SK-N-DZ (cell line): ENCODE measurements around the gene GADD45GIP1.
"Not testable (repeated sequence)": the region's sequence is repeated elsewhere in the genome, so short reads cannot be mapped to it uniquely, and the experiment has no call there.

ENCODE experiments used
- DNase-seq: peaks from one replicate; pipeline ENCODE4 v3.0.0-alpha.2; 2015; ENCODE audit warnings: low spot score

GADD45GIP1 gene

DNA sequence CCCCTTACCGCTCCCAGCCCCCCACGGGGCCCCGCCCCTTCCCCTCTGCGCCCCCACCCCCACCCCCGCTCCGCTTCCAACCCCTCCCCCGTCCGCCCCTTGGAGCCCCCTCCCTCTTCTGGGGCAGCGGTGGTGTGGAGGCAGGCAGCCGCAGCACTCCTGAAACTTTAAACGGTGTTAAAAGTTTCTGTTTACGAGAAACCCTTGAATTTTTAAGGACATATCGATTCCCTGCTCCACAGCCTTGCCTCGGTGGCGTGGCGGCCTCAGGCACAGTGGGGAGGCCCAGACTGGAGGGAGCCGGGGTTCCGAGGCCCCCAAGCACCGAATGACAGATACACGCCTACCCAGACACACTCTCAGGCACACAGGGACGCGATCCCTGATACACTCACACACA, 33.4 kb upstream of the GADD45GIP1 start:
- no peak for DNase-seq

DNA sequence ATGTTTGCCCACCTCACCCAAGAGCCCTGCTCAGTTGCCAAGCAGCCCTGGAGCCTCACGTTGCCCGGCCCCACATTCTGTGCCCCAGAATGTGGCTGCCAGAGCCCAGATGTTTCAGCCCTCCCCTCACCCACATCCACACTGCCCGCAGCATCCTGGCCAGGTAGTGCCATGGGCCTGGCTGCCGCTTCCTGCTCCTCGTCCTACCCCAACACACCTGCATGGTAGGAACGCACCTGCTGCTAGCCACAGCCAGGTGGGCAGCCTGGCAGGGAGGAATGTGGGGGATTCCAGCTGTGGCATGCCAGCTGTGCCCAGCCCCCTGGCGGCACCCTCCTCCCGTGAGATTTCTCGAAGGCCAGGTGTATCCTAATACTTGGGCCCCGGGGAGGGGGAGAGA, 30.8 kb upstream of the GADD45GIP1 start:
- no peak for DNase-seq

DNA sequence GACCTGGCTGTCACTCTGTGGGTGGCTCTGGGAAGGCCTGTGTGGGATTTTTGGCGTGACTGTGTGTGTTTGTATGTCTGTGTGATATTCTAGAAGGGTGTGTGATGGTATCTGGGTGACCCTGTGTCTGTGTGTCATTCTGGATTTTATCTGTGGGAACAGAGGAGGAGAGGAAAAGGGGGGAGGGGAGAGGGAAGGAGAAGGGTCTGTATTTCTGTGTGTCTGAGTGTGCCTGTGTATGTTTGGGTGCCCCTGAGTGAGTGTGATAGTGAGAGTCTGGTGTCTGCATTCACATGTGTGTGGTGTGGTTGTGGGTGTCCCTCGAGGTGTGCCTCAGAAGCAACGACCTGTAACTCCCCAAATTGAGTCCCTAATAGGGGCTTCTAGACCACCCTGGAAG, 30.2 kb upstream of the GADD45GIP1 start:
- DNase-seq: no peak

DNA sequence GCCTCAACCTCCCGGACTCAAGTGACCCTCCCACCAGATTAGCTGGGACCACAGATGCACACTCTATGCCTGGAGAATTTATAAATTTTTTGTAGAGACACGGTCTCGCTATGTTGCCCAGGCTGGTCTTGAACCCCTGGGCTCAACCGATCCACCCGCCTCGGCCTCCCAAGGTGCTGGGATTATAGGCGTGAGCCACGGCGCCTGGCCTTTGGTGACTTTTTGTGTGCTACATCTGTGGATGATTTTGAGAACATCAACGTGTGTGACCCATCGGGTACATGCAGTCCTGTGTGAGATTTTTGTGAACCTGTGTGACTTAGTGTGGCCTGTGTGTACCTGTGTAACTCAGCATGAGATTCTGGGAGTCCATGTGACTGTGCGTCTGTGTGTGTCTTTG, 29.7 kb upstream of the GADD45GIP1 start:
- DNase-seq: no peak

DNA sequence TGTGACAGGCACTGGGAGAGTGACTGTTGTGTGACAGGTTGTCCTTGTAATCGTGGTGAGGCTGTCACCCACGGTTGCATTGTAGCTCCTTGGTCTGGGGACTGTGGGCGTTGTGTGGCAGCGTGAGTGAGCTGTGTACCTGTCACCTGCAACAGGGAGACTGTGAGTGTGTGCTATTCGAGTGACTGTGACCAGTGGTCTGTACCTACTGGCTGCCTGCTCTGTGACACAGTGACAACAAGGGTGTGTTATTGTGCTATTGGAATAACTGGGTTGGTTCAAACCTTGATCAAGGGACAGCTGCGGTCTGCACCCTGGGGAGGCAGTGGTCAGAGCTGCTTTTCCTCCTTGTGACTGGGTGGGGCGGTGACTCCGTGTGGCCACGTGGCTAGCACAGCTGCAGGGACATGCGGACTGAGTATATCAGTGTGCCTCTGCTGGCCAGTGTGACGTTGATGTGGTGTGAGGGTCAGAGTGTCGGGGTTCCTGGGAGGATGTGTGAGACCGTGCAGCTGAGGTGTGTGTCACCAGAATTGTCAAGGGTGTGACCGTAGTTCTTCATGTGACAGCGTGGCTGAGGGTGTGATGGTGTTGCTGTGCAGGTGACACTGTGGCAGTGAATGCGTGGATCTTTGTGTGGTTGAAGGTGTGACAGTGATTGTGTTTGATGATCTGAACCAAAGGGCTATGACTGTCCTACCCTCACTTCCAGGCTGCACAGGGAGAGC, 28.2 kb upstream of the GADD45GIP1 start:
- DNase-seq: no peak

DNA sequence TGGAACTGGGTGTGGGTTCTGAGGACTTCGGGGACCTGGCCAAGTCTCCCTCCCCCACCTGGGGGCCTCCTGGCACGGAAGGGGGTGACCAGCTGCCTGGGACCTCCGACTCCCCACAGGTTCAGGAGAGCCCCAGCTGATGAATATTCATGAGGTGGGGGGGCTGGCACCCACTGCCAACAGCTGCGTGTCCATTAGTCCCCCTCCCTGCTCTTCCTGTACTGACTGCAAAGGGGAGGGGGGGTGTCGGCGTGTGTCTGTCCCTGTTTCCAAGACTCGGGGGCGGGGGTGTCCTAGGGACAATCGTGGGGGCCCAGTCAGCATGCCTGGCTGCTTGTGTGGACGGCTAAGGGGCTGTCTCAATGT, 27.6 kb upstream of the GADD45GIP1 start:
- no peak for DNase-seq

DNA sequence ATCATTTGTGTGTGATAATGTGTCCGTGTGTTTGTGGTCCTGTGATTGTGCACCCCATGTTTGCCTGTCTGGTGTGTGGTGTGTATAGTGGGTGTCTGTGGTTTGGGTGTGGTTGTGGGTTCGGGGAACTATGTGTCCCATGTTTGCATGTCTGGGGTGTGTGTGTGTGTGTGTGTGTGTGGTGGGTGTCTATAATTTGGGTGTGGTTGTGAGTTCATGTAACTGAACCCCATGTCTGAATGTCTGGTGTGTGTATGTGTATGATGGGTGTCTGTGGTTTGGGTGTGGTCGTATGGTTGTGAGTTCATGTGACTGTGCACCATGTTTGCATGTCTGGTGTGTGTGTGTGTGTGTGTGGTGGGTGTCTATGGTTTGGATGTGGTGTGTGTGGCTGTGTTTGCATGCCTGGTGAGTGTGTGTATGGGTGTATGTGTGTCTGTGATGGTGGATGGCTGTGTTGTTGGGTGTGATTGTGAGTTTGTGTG, 27.2 kb upstream of the GADD45GIP1 start:
- no peak for DNase-seq

DNA sequence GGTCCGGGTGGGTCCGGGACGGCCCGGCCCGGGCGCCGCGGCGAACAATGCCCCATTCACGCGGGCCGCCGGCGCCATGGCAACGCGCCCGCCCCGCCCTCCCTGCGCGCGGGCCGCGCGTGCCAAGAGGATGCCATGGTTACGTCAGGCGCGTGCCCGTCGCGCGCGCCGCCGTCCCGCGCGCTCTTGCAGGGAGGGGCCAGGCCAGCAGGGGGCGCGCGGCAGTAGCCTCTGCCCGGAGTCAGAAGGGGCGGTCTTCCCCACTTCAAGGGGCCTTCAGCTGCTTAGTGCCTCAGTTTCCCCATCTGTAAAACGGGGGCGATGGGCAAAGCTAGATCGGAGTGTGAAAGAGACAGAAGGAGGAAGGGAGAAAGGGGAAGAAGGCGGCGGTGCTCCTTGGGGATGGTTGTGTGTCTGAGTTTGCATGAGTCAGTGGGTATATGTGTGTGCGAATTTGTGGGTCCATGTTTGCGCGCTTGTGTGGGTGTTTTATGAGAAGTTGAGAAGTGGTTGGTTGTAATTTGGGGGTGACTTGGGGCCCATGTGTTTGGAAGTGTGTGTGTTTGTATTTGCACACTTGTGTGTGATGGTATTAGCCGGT, 26.6 kb upstream of the GADD45GIP1 start:
- DNase-seq: peak; percentile 41

DNA sequence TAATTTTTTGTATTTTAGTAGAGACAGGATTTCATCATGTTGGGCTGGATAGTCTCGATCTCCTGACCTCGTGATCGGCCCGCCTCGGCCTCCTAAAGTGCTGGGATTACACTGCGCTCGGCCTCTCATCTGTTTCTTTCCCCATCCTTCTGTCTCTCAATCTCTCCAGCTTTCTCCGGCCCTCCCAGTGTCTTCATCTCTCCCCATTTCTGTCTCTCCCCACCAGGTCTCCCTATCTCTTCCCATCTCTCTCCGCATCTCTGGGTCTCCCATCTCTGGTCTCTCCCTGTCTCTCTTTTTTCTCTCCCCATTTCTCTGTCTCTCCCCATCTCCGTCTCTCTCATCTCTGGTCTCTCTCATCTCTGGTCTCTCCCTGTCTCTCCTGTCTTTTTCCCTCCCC, 26.1 kb upstream of the GADD45GIP1 start:
- DNase-seq: no peak

DNA sequence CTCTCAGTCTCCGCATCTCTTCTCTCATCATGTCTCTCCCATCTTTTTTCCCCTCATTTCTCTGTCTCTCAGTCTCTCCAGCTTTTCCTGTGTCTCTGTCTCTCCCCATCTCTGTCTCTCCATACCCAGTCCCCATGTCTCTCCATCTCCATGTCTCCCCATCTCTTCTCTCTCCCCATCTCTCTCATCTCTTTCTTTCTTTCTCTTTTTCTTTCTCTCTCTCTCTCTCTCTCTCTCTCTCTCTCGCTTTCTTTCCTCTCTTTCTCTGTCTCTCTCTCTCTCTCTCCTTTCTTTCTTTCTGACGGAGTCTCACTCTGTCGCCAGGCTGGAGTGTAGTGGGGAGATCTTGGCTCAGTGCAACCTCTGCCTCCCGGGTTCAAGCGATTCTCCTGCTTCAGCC, 25.6 kb upstream of the GADD45GIP1 start:
- no peak for DNase-seq

DNA sequence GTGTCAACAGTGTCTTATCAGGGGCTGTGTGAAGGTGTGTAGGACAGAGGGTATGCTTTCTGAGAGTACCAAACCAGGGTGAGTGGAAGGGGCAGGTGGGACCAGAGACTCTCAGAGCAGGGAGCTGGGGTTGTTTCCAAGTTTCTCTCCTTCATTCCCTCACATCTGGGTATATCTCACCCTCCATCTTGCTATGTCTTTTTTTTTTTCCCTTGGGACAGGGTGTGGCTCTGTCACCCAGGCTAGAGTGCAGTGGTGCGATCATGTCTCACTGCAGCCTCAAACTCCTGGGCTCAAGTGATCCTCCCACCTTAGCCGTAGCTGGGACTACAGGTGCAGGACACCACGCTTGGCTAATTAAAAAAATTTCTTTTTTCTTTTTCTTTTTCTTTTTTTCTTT, 23.0 kb upstream of the GADD45GIP1 start:
- no peak for DNase-seq

DNA sequence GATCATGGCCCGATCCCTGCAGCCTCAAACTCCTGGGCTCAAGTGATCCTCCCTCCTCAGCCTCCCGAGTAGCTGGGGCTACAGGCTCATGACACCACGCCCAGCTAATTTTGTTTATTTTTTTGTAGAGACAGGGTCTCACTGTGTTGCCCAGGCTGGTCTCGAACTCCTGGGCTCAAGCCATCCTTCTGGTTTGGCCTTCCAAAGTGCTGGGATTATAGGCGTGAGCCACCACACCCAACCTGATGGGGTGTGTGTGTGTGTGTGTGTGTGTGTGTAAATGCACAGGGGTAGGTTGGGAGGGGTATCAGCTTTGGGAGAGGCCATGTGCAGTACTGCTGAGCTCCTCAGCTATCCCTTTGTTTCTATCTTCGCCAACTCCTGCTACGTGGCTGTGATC, 19.1 kb upstream of the GADD45GIP1 start:
- DNase-seq: not testable (repeated sequence)

DNA sequence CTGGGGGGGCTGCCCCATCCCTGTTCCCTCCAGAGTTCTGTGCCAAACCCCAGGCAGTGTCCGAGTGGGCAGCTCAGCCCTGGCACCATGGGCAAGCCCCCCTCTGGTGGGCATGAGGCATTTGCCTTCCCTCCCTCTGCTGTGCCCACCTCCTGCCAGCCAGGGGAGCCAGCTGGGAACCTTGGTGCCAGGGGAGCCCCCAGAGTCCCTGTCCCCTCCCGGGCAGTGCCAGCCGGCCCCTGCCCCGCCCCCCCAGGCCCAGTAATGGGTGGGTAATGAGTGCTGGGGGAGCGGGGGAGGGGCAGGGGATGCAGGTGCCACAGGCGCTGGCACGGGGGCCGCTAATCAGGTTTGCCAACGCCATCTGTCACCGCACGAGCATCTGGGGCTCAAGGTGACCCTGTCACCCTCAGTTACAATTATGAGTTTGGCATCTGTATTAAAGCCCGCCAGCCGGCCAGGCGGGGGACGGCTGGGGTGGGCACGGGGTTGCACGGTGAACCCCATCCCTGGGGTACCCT, 18.3 kb upstream of the GADD45GIP1 start:
- no peak for DNase-seq

DNA sequence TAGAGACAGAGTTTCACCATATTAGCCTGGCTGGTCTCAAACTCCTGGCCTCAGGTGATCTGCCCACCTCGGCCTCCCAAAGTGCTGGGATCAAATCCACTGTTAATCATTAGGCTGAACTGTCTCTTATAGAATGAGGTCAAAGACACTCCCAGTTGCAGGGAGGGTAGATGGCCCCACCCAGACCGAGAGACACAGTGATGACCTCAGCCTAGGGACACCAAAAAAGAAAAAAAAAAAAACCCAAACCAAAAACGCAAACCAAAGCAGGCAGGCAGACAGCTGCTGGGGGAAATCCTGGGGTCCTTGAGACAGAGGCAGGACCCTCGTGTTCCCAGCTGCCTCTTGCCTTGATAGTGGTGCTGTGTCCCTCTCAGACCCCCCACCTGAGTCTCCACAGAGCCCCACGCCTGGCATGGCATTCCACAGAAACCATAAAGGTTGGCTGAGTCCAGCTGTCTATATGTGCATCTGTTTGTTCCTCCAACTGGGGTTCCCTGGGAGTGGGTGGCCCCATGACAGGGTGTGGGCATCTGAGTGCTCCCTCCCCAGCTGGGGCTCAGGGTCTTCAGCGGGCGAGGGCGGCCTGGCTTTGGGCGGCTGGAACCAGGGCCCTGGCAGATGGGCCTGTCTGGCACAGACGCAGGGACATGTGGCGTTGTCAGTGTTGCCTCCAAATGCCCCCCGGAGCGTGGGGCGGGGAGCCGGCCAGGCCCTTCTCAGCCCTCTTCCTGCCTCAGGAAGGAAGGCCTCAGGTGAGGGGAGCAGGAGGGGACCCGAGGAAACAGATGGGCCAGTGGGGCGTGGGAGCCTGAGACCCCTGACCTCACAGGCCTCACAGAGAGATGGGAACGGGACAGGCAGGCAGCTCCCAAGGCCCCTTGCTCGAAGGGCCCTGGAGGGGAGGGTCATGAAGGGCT, 17.5 kb upstream of the GADD45GIP1 start:
- no peak for DNase-seq

DNA sequence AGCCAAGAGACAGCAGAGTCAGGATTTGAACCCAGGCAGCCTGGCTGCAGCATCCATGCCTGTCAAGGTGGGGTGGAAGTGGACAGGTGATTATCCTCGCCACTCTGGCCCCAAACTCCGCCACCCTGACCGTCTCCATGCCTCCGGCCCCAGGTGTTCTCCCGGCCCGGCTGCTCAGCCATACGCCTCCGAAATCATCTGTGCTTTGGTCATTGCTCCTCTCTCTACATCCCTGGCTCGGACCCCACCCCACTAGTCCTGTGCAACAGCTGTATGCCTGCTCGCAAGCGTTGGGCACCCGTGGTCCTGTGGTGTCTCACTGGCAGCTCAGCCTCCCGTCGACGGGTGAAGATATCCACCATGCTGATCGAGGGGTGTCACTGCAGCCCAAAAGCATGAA, 16.2 kb upstream of the GADD45GIP1 start:
- no peak for DNase-seq

DNA sequence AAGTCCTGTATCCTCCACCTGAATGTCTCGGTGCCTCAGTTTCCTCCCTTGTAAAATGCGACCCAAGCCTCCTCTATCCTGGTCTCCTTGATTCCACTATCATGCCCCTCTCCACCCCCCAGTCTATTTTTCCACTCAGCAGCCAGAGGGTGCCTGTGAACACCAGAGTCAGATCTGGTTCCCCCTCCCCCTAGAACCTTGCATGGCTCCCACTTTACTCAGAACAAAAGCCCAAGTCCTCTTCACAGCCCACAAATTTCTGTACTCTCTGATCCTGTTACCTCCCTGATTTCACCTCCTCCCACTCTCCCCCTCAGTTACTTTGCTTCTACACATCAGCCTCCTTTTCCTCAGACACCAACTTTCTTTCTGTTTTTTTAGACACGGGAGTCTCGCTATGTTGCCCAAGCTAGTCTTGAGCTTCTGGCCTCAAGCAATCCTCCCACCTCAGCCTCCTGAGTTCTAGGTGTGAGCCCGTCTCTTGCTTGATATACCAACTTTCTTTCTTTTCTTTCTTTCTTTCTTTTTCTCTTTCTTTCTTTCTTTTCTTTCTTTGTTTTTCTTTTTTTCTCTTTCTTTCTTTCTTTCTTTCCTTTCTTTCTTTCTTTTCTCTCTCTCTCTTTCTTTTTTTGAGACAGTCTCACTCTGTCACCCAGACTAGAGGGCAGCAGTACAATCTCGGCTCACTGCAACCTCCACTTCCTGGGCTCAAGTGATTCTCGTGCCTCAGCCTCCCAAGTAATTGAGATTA, 13.2 kb upstream of the GADD45GIP1 start:
- no peak for DNase-seq

DNA sequence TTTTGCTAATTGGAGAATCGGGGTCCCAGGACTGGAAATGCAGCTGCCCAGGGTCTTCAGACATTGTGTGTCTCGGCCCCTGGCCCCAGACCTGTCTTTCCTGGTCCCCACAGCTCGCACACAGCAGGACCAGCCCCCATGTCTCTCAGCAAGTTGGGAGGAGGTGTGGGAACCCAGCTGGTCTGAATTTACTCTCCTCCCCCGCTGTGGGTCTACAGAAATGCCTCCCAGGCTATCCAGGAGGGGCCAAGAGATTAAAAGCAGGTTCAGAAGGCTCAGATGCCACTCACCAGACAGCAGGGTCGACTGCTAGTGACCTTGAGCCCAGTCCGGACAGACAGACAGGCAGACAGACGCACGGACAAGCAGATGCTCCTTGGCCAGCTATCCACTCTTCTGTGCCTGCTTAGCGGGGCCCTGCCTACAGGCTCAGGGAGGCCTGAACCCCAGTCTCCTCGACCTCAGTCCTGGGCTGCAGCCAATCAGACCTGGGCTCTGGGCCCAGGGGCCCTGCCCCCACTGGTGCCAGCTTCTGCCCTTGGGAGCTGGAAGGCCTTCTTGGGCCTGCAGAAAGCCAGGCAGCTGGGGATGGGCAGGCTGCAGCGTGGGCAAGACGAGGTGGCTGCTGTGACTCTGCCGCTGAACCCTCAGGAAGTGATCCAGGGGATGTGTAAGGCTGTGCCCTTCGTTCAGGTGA, 12.4 kb upstream of the GADD45GIP1 start, which contains the start of gene DAND5:
TSS of gene DAND5 (plus strand) at position 285 of the 697 bp plus-strand sequence. CDS start at position 370, 85 bp downstream.
- no peak for DNase-seq

DNA sequence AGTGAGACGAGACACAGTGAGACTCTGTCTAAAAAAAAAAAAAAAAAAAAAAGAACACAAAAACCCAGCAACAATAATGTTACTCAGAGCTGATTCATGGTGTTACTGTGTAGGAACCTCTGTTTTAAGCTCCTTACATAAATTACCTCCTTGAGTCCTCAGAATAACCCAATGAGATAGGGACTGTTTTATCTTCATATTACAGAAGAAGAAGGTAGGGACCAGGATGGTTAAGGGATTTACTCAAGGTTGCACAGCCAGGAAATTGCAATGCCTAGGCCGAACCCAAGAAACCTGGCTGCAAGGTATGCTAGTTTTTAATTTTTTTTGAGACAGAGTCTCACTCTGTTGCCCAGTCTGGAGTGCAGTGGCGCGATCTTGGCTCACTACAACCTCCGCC, 10.9 kb upstream of the GADD45GIP1 start:
- no peak for DNase-seq

DNA sequence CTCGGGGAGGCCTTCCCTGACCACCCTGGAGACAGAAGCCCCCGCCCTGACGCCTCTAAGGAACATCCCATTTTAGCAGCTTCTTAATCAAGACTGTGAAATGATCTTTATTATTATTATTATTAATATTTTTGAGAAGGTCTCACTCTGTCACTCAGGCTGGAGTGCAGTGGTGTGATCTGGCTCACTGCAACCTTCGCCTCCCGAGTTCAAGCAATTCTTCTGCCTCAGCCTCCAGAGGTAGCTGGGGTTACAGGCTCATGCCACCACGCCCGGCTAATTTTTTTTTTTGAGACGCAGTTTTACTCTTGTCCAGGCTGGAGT, 8.8 kb upstream of the GADD45GIP1 start:
- DNase-seq: no peak

DNA sequence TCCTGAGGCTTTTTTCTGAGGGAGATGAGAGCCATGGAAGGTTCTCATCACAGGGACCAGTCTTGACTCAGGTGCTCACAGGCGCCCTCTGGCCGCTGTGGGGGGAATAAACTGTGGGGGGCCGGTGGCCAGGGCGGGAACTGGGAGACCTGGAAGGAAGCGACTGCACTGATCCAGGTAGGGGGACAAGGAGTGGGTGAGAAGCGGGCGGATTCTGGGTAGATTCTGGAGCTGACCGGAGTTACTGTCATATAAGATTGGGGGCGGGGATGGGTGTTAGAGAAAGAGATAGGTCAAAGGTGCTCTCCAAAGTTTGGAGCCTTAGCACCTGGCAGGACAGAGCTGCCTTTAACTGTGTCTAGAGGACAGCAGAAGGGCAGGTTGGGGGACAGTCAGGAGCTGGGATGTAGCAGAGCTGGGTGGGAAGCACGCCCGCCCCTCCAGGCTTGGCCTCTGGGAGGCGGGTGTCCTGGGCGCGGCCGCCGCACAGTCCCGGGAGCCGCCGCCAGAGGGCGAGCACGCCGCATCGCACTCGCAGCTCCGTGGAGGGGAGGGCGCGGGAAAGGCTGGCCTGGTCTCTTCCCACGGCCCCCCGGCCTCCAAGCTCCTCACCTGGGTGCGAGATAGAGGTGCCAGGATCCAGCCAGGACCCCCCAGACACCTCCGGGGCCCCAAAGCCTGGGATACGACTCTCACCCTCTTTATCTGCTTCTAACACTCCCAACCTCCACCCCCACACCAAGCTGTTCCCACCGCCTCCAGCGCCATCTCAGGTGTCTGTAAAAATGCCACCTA, 8.2 kb upstream of the GADD45GIP1 start:
- DNase-seq: peak; percentile 79
